ENCODE results near the gene SLIT1.

DNA sequence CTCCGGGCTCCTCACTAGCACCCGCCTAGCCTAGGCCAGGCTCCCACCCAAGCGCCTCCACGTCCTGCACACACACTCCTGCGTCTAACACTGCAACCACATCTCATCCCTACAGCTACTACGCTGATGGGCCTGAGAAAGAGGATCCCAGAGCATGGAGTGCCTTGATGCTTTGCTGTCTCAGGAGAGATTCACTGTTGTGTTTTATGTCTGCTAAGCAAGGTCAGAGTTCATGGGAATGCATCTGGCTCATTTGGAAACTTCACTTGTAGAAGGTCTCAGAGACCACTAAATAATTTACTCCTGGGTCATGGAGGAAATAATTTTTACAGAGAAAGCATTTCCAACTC, 88.7 kb downstream of the SLIT1 start:
- no peak for TF ChIP-seq POLR2A (IDR thresholded peaks at IDR 0.05; ENCODE audit: control extremely low read depth in 1 of 2, low read depth in 2 of 2, low read length in 2 of 2)
- no peak for TF ChIP-seq POLR2AphosphoS5 (IDR thresholded peaks at IDR 0.05; ENCODE audit: low read depth, low read length)
- TF ChIP-seq GABPA (IDR thresholded peaks at IDR 0.05; ENCODE audit: borderline replicate concordance, insufficient read depth, low read length) = no peak
- no peak for TF ChIP-seq ATF3 (IDR thresholded peaks at IDR 0.05; ENCODE audit: insufficient read depth, low read depth, low read length)
- TF ChIP-seq, protein P1, sequence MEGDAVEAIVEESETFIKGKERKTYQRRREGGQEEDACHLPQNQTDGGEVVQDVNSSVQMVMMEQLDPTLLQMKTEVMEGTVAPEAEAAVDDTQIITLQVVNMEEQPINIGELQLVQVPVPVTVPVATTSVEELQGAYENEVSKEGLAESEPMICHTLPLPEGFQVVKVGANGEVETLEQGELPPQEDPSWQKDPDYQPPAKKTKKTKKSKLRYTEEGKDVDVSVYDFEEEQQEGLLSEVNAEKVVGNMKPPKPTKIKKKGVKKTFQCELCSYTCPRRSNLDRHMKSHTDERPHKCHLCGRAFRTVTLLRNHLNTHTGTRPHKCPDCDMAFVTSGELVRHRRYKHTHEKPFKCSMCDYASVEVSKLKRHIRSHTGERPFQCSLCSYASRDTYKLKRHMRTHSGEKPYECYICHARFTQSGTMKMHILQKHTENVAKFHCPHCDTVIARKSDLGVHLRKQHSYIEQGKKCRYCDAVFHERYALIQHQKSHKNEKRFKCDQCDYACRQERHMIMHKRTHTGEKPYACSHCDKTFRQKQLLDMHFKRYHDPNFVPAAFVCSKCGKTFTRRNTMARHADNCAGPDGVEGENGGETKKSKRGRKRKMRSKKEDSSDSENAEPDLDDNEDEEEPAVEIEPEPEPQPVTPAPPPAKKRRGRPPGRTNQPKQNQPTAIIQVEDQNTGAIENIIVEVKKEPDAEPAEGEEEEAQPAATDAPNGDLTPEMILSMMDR (IDR thresholded peaks at IDR 0.05; ENCODE audit: control extremely low read depth in 1 of 3, insufficient read depth in 1 of 3, low read depth in 1 of 3, low read length in 3 of 3) = no peak
- no peak for TF ChIP-seq HDAC6 (IDR thresholded peaks at IDR 0.05; ENCODE audit: low read depth, low read length)
- no peak for TF ChIP-seq RXRA (IDR thresholded peaks at IDR 0.05; ENCODE audit: insufficient read depth, low read depth, low read length)
- no peak for TF ChIP-seq EZH2 (IDR thresholded peaks at IDR 0.05; ENCODE audit: low read depth, low read length, severe bottlenecking)
- no peak for TF ChIP-seq JUND (IDR thresholded peaks at IDR 0.05; ENCODE audit: low read length)
- no peak for TF ChIP-seq EP300 (IDR thresholded peaks at IDR 0.05; ENCODE audit: borderline replicate concordance in 1 of 2, low read depth in 2 of 2, low read length in 2 of 2)
- no peak for TF ChIP-seq JUN (IDR thresholded peaks at IDR 0.05; ENCODE audit: low read depth, low read length)
- TF ChIP-seq EGR1 (IDR thresholded peaks at IDR 0.05; ENCODE audit: borderline replicate concordance, low read depth, low read length) = no peak

All from H1 (cell line).